ENCODE measurements around the gene CCDC183.
A peak's percentile ranks its signal among the peaks of the same experiment; 100 is the strongest.
"Not testable (repeated sequence)": the region's sequence is repeated elsewhere in the genome, so short reads cannot be mapped to it uniquely, and the experiment has no call there.

Gene CCDC183

DNA sequence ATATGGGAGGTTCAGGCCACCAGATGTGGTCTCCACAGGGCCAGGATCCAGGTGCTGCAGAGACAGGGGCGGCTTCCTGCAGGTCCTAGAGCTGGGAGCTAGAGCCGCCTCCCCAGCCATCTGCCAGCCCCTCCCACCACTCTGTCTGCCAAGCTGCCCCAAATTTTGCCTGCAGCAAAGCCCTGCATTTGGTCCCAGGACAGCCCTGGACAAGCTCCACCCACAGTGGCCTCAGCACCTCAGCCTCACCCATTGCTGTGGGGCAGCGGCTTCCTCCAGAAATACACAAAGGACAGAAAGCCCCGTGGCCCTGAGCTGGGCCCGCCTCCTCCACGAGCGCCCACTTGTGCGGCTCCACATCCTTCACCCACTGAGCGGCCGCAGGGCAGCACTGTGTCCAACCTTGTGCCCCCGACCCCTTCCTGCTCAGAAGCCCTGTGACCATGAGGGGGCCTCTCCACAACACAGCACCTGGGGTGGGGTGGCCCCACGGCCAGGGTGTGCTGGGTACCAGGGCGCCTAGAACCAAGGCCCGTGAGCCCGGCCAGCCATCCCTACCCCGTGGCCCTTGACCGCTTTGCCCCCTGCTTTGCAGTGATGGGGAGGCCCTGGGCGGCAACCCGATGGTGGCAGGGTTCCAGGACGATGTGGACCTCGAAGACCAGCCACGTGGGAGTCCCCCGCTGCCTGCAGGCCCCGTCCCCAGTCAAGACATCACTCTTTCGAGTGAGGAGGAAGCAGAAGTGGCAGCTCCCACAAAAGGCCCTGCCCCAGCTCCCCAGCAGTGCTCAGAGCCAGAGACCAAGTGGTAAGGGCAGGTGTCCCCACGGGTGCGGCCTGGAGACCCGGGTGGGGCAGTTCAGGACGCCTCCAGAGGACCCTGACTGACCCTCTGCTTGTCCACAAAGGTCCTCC is 42.4 kb downstream of the CCDC183 start:
- DNase-seq (ENCODE audit: low read depth, low spot score) = no peak

DNA sequence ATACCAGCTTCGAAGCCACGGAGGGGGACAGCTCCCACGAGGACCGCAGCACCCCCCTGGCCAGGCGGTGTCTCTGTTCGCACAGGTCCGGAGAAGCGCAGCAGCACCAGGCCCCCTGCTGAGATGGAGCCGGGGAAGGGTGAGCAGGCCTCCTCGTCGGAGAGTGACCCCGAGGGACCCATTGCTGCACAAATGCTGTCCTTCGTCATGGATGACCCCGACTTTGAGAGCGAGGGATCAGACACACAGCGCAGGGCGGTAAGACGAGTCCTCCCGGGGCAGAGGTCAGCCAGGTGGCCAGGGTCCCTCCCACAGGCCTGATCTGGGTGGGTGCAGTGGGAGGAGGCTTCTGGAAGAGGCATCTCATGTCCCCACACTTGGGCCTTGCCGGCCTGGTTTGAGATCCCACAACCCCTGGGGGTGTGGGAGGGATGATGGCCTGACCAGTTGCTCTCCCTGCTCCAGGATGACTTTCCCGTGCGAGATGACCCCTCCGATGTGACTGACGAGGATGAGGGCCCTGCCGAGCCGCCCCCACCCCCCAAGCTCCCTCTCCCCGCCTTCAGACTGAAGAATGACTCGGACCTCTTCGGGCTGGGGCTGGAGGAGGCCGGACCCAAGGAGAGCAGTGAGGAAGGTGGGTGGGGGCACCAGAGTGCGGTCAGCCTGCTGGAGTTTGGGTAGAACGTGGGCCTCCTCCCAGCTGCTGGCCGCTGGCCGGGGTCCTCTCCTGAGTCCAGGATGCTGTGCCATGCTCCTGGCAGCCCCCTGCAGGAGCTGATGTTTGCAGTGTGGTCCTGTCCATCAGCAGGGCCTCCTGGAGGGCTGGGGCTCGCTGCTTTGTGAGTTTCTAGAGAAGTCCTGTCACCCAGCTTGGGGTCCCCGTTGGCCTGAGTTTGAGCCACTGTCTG is 43.3 kb downstream of the CCDC183 start:
- no peak for DNase-seq (ENCODE audit: low read depth, low spot score)

DNA sequence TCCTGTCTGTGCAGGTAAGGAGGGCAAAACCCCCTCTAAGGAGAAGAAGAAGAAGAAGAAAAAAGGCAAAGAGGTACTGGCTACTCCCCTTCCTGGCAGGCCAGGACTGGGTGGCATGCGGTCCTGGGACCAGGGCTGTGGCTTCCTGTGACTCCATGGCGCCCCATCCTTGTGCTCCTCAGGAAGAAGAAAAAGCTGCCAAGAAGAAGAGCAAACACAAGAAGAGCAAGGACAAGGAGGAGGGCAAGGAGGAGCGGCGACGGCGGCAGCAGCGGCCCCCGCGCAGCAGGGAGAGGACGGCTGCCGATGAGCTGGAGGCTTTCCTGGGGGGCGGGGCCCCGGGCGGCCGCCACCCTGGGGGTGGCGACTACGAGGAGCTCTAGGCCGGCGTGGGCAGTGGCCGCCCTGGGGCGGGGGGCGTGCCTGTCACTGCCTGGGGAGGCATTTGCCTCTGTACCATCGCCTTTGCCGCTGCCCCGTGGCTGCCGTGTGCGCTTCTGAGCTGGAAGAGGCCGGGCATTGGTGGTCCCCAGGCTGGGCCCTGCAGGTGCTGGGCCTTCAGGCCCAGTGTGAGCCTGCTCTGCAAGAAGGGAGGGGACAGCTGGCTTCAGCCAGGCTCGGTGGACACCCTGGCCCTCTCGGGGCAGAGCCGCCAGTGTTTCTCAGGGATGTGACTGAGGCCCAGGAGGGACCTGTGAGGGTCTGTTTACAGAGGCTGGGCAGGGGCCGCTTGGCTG is 44.2 kb downstream of the CCDC183 start:
- DNase-seq (ENCODE audit: low read depth, low spot score) = no peak

DNA sequence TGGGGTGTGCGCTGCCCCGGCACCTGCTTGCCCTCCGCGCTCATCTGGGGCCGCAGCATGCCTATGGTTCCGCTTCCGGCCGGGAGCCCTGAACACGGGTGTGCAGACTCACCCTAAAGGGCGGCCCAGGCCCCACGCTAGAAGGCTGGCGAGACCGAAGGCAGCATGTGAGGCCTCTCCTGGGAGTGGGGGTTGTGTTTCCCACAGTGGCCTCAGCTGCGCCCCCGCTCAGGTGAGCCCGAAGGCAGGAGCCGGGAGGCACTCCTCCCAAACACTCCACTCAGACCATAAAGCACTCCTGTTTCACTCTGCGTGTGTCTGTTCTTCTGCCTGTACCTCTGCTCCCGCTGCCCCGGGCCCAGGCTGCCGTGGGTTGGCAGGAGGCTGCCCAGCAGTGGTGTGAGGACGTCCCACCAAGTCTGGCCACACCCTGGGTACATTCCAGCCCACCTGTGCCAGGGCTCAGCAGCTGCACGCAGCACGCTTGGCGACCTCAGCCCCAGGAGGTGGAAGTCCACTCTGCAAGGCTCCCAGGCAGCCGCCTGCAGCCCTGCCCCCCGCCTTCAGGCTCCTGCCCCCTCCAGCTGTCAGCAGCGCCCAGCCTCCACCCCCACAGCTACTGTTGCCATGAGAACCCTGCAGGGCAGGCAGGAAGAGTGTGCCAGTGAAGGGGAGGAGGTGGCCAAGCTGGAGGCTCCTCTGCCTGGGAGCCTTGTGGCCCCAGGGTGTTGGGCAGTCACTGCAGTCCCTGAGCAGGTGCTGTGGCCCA is 44.9 kb downstream of the CCDC183 start:
- peak; percentile 76 for DNase-seq (ENCODE audit: low read depth, low spot score)

DNA sequence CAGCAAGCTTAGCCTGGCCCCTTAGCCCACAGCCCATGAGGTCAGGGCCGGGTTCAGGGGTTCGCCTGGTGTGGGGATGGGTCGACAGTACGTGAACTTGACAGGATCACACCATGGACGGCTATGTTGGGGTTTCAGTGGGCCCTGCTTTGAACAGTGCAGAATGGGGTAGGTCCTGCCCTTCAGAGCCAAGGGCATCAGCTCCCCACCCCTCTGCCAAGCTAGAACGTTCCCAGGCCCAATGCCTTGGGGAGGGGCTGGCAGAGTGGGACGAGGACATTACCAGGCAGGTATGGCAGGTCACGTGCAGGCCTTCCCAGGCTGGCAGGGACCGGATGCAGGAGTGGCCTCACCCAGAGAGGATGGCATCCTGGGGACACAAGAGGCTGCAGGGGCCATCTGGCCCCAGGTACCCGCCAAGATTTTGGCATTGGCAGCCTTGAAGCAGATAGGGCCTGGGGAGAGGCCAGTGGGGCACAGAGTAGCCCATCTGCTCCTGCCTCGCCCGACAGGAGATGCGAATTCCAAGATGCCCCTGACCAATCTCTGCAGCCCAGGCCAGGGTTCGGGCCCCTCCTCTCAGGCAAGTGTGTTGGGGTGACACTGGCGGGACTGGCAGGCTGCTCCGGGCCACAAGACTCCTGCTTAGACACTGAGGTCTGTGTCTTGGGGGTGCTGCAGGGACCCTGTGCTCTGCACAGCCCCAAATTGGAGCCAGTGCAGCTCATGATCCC is 45.7 kb downstream of the CCDC183 start:
- DNase-seq (ENCODE audit: low read depth, low spot score) = not testable (repeated sequence)

DNA sequence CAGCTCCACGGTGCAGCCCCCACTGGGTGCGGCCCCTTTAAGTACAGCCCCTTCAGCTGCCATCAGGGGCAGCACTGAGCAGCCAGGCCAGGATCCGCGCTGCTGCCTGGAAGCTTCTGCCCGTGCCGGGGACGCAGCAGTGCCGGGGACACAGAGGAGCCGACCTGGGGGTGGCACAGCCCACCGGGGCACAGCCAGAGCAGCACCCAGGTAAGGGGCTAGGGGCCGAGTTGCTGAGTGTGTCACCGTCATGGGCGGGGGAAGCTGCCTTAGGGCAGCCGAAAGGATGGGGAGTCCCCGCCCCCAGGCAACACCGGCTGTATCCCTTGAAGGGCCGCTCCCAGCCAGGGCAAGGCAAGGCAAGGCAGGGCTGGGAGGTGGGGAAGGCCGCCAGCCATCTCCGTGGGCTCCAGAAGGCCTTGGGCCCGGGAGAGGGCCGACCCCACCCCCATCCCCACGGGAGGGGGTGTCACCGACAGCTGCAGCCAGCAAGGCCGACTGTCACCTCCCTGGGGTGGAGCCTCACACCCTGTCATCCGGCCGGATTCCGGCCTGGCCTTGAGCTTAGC is 46.3 kb downstream of the CCDC183 start, which contains the start of gene AJM1:
TSS of gene AJM1 (plus strand) at position 99 of the 569 bp plus-strand sequence. CDS start 1,937 bp downstream, outside the sequence.
- peak; percentile 90 for DNase-seq (ENCODE audit: low read depth, low spot score)

DNA sequence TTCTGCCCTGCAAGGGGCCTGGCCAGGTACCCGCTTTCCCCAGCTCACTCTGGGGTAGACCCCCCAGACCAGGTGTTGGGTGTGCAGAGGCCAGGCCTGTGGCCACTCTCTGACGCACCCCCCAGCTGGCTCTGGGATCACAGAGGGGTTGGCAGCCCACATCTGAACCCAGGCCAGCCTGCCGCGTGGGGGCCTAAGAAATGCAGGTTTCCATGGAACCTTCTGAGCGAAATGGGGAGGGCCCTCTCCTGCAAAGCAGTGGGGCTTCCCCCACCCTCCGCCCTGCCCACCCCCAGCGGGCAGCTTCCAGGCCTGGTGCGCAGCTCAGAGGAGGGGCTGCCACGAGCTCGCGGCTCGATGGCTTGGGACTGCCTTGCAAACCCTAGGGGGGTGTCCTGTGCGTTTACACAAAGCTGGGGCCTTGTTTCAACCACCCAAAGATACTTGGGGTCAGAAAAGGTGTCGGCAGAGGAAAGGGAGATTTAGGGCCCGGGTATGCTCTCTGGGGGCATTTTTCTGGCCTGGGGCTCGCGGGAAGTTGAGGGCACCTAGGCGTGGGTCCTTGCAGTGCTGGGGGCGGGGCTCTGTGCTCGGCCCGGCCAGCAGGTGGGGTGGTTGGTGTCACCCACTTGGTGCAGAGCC is 47.1 kb downstream of the CCDC183 start:
- DNase-seq (ENCODE audit: low read depth, low spot score) = not testable (repeated sequence)

DNA sequence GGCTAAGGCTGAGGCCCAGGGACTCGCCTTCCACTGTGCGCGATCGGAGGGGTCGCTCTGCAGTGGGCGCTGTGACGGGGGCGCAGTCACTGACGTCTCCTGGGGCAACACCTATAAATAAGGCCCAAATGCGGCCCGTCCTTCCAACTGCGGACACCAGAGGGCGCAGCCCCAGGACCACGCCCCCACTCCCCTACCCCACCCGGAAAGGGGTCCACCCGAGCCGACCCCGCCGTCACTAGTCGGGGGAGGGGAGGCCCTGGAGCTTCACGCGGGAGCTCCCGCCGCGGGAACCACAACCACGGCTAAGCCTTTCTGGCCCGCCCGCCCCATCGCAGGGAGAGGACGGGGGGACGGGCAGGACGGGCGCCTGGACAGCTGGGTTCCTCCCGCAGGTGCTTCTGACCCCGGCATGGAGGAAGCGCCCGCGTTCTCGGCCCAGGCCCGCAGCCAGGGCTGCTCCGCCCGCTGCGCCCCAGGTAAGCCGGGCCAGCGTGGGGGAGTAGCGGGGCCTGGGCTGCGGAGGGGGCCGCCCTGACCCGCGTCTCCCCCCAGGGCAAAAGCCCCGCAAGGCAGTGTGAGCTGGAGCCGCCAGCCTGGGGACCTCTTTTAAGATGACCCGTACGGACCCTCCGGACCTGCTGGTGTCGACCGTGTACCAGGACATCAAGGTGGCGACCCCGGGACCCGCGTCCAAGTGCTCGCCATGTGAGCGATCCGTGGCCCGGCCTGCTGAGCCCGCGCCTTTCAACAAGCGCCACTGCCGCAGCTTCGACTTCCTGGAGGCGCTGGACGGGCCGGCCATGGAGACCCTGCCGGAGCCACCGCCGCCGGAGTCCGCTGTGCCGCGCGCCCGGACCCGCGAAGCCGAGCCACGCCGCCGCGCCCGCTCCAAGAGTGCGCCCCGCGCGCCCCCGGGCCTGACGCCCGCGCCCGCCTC is 47.9 kb downstream of the CCDC183 start:
- peak; percentile 51 for DNase-seq (ENCODE audit: low read depth, low spot score)

DNA sequence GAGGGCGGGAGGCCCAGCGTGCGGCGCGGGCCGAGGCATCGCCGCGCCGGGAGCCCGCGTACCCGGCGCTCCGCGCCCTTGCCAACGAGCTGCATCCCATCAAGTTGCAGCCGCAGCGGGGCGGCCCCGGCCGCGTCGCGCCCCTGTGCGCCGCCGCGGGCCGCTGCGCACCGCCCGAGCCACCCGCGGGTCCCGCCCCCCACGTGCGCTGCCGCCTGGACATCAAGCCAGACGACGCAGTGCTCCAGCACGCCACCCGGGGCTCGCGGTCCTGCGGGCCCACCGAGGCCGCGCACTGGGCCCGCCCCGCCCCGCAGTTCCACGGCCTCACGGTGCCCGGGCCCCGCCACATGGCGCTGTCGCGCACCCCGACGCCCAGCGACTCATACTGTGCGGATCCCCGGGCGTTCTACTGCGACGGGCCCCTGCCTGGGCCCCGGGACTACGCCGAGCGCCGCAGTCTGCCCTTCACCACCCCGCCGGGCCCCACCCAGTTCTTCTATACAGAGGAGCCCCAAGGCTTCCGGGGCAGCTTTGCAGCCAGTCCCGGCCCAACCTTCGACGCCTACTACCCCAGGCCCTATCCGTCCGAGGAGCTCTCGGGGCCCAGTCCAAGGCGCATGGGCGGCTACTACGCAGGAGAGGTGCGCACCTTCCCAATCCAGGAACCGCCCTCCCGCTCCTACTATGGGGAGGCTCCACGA is 48.8 kb downstream of the CCDC183 start:
- DNase-seq (ENCODE audit: low read depth, low spot score) = no peak

DNA sequence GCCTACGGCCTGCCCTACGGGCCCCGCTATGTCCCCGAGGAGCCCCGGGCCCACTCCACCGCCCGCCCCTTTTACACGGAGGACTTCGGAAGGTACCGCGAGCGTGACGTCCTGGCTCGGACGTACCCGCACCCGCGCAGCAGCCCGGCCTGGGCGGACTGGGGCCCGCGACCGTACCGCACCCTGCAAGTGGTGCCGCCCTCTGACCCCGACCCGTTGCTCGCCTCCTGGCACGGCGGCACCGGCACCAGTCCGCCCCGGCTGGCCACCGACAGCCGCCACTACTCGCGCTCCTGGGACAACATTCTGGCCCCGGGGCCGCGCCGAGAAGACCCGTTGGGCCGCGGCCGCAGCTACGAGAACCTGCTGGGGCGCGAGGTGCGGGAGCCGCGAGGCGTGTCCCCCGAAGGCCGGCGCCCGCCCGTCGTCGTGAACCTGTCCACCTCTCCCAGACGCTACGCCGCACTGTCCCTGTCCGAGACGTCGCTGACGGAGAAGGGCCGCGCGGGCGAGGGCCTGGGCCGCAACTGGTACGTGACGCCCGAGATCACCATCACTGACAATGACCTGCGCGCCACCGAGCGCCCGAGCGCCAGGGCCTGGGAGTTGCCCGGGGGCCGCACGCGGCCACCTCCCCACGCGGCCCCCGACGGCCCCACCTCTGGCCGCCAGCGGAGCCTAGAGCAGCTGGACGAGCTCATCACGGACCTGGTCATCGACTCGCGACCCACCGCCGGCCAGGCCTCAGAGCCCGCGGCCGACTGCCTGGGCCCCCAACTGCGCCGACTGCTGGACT is 49.5 kb downstream of the CCDC183 start:
- DNase-seq (ENCODE audit: low read depth, low spot score) = no peak

DNA sequence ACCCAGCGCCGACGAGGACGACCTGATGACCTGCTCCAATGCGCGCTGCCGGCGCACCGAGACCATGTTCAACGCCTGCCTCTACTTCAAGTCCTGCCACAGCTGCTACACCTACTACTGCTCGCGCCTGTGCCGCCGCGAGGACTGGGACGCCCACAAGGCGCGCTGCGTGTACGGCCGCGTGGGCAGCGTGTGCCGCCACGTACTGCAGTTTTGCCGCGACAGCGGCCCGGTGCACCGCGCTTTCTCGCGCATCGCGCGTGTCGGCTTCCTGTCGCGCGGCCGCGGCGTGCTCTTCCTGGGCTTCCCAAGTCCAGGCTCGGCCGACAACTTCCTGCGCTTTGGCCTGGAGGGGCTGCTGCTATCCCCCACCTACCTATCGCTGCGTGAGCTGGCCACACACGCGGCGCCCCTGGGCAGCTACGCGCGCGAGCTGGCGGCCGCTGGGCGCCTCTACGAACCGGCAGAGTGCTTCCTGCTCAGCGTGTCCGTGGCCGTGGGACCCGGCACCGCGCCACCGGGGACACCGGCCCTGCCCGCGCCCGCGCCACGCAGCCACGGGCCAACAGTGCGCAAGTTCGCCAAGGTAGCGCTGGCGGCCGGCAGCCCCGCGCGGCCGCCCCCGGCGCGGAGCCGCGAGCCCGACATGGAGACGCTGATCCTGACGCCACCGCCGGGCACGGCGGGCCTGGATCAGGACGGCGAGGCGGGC is 50.4 kb downstream of the CCDC183 start:
- peak; percentile 29 for DNase-seq (ENCODE audit: low read depth, low spot score)

DNA sequence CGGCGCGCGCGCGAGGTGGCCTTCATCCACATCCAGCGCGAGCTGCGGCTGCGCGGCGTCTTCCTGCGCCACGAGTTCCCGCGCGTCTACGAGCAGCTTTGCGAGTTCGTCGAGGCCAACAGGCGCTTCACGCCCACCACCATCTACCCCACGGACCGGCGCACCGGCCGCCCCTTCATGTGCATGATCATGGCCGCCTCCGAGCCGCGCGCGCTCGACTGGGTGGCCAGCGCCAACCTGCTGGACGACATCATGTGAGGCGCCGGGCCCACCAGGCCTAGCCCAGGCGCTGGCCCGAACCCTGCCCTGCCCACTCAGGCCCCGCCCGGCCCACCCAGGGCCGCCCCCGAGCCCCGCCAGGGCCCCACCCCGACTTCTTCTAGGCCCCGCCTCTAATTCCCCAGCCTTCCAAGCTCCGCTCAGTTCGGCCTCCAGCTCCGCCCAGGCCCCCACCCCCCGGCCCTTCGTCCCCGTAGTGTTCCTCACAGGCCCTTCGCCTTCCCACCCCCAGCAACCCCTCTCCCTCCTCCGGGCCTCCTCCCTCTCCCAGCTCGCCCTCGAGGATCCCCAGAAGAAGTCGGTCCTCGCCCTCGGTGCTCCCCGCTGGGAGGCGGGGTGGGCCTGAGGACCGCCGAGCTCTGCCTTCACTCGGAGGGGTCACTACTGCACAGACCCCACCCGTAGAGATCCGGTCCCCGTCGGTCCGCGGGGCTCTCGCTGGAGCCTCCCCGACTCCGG is 51.1 kb downstream of the CCDC183 start:
- DNase-seq (ENCODE audit: low read depth, low spot score) = peak; percentile 65

DNA sequence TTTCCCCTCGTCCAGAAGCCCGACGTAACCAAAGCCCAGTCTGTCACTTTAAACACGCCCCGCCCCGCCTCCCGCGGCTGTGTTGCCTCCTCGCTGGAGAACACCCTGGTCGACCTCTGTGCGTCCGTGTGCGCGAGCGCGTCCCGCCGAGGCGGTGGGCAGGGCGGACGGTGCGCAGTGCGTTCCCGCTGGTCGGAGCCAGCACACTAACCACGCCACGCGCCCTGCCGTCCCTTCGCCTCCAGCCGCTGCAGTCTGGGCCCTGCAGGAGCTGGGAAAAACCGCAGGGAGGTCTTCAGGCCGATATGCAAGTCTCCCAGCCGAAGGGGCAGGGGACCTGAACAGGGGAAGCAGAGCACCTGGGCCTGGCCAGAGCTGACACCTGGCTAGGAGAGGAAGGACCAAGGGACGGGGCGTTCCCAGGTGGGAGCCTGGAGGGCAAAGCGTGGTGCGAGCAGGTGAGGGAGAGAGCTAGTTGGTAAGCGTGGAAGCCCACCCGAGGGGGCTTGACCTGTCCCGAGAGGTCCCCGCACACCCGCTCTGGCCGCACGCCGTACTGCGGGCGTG is 51.8 kb downstream of the CCDC183 start:
- DNase-seq (ENCODE audit: low read depth, low spot score) = peak; percentile 81

DNA sequence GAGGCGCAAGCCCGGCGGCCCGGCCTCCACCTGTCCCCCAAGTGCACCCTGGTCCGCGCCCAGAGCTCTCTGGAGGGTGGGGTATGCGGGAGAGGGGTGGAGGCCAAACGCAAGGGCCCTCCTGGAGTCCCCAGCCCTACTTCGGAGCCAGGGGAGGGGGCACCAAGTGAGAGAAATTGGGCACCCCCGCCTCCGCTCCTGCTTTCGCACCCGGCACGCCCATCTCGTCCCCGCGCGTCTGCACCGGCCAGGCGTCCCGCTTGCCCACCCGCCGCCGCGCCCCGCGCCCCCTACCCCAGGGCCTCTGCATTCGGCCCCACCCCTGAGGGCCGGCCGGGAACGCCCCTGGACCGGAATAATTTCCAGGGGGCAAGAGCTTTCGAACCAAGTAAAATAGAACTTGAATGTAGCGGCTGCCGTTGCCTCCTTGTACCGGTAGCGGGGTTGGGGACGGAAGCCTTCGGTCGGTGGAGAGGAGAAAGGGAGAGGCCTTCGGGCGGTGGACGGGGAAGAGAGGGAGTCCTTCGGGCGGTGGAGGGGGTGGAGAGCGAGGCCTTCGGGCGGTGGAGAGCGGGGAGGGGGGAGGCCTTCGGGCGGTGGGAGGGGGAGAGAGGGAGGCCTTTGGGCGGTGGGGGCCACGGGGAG is 52.4 kb downstream of the CCDC183 start:
- peak; percentile 37 for DNase-seq (ENCODE audit: low read depth, low spot score)

Measured in astrocyte of the hippocampus (primary cell).